Smooth muscle cell (in vitro differentiated cells): ENCODE data around the gene ZFYVE28. TPM values are rescaled to one million over a fixed set of nuclear protein-coding genes. Genes with fewer than 3 reads are reported as not detected.

ENCODE experiments used
- DNase-seq: peaks from one replicate; lab custom pipeline; 2025; ENCODE audit not compliant: unreplicated experiment; lab: John Stamatoyannopoulos, UW
- H2AFZ ChIP-seq: fragments of 200-600 bp; sonication (generic); 2 replicates; pipeline ENCODE4 v1.6.0; 2016; ENCODE audit warnings: antibody characterized with exemption, low read depth, mild to moderate bottlenecking
- H3F3A ChIP-seq: fragments of 200-600 bp; sonication (generic); 2 replicates; pipeline ENCODE4 v1.6.0; 2017; ENCODE audit warnings: antibody characterized with exemption, low read depth
- H3K27ac ChIP-seq: fragments of 200-600 bp; sonication (generic); 2 replicates; pipeline ENCODE4 v1.5.1; 2016; ENCODE audit warnings: low read depth, mild to moderate bottlenecking
- H3K27me3 ChIP-seq: fragments of 200-600 bp; sonication (generic); 2 replicates; pipeline ENCODE4 v1.6.1; 2016; ENCODE audit warnings: low read depth, mild to moderate bottlenecking
- H3K36me3 ChIP-seq: fragments of 200-600 bp; sonication (generic); 2 replicates; pipeline ENCODE4 v1.5.1; 2016; ENCODE audit warnings: low read depth
- H3K4me1 ChIP-seq: fragments of 200-600 bp; sonication (generic); 2 replicates; pipeline ENCODE4 v1.5.1; 2016; ENCODE audit warnings: low read depth
- H3K4me2 ChIP-seq: fragments of 200-600 bp; sonication (generic); 2 replicates; pipeline ENCODE4 v1.6.0; 2016; ENCODE audit warnings: mild to moderate bottlenecking
- H3K4me3 ChIP-seq: fragments of 200-600 bp; sonication (generic); 2 replicates; pipeline ENCODE4 v1.5.1; 2016; ENCODE audit warnings: mild to moderate bottlenecking
- H3K79me2 ChIP-seq: fragments of 200-600 bp; sonication (generic); 2 replicates; pipeline ENCODE4 v1.6.0; 2016; ENCODE audit warnings: low read depth, mild to moderate bottlenecking
- H3K9ac ChIP-seq: fragments of 200-600 bp; sonication (generic); 2 replicates; pipeline ENCODE4 v1.6.0; 2016; ENCODE audit warnings: low read depth
- H3K9me3 ChIP-seq: fragments of 200-600 bp; sonication (generic); replicated peaks from 2 replicates; pipeline ENCODE4 v1.5.1; 2016; ENCODE audit warnings: low read depth
- H4K20me1 ChIP-seq: fragments of 200-600 bp; sonication (generic); 2 replicates; pipeline ENCODE4 v1.6.0; 2016; ENCODE audit warnings: low read depth
- CTCF ChIP-seq: fragments of 200-600 bp; sonication (generic); IDR thresholded peaks from 2 replicates; pipeline ENCODE4 v1.5.1; 2017; ENCODE audit warnings: borderline replicate concordance, mild to moderate bottlenecking, antibody characterized with exemption; ENCODE audit not compliant: insufficient read depth, poor library complexity, severe bottlenecking
- WGBS: methylation state at CpG from one replicate; pipeline ENCODE4 v1.1.7; 2016; ENCODE audit warnings: low lambda C conversion rate; 5-methylcytosine and 5-hydroxymethylcytosine counted together
- polyA plus RNA-seq: library from polyadenylated mRNA; unstranded; fragments of >200 nt; fragmentation: Nextera tagmentation; extraction: Ambion mirVana; gene quantifications from 2 replicates; pipeline ENCODE4 v1.2.1, GENCODE V29; 2016
- total RNA-seq: library from RNA; depleted of rRNA; stranded (reverse); fragments of >200 nt; gene quantifications from 2 replicates; pipeline ENCODE4 v1.2.3, GENCODE V29; 2014

Gene ZFYVE28
- total and polyA plus RNA-seq, 2 experiments from 2014 or later: 0.22 TPM; not detected in 1

- no peak for TF ChIP-seq CTCF
- 97% methylated on average over 30 of the region's 47 CpGs for WGBS
- Histone ChIP-seq H3K9ac (no peak overlapping the region), H3K27me3 (no peaks in the 10 kb centered on the region), H3K4me2 (no peak overlapping the region), H4K20me1 (no peaks in the 10 kb centered on the region), H3K36me3 (no peaks in the 10 kb centered on the region), H3K4me3 (no peak overlapping the region), H2AFZ (no peak overlapping the region), H3K4me1 (no peaks in the 10 kb centered on the region), H3K9me3 (no peaks in the 10 kb centered on the region), H3F3A (no peaks in the 10 kb centered on the region), H3K27ac (no peak overlapping the region), H3K79me2 (no peaks in the 10 kb centered on the region)
- no peak for DNase-seq
Observed at GRCh38 chr4:2364654-2365053, 53.8 kb downstream of the ZFYVE28 start.

GRCh38 chr4:2363951-2364653 is 54.3 kb downstream of the ZFYVE28 start:
- H3K4me3 ChIP-seq: no peak overlapping the region
- H4K20me1 ChIP-seq: no peaks in the 10 kb centered on the region
- H3K79me2 ChIP-seq: no peaks in the 10 kb centered on the region
- 88% methylated on average over 16 of the region's 17 CpGs for WGBS
- no peak overlapping the region for H3K27ac ChIP-seq
- no peaks in the 10 kb centered on the region for H3F3A ChIP-seq
- DNase-seq: no peak
- no peak for TF ChIP-seq CTCF
- no peaks in the 10 kb centered on the region for H3K9me3 ChIP-seq
- no peak overlapping the region for H3K4me2 ChIP-seq
- H2AFZ ChIP-seq: no peak overlapping the region
- no peaks in the 10 kb centered on the region for H3K36me3 ChIP-seq
- H3K27me3 ChIP-seq: no peaks in the 10 kb centered on the region
- H3K9ac ChIP-seq: no peak overlapping the region
- H3K4me1 ChIP-seq: no peaks in the 10 kb centered on the region

GRCh38 chr4:2363056-2363721 is 55.3 kb downstream of the ZFYVE28 start:
- no peak overlapping the region for H3K4me2 ChIP-seq
- 88% methylated on average over 12 of the region's 12 CpGs for WGBS
- DNase-seq: no peak
- no peaks in the 10 kb centered on the region for H3F3A ChIP-seq
- H3K27ac ChIP-seq: no peak overlapping the region
- no peak overlapping the region for H2AFZ ChIP-seq
- no peaks in the 10 kb centered on the region for H4K20me1 ChIP-seq
- no peaks in the 10 kb centered on the region for H3K36me3 ChIP-seq
- TF ChIP-seq CTCF: no peak
- H3K9ac ChIP-seq: no peak overlapping the region
- H3K27me3 ChIP-seq: no peaks in the 10 kb centered on the region
- H3K4me3 ChIP-seq: no peak overlapping the region
- no peaks in the 10 kb centered on the region for H3K4me1 ChIP-seq
- no peaks in the 10 kb centered on the region for H3K9me3 ChIP-seq
- H3K79me2 ChIP-seq: no peaks in the 10 kb centered on the region
